Endothelial cell of umbilical vein (primary cell): ENCODE data around the gene HSPB8. TPM values are rescaled to one million over a fixed set of nuclear protein-coding genes. Genes with fewer than 3 reads are reported as not detected.

Experiments used
- BruUV-seq: library from RNA; stranded (reverse); fragments of 400-500 nt; replicated peaks from 2 replicates; lab custom pipeline; 2021; lab: Mats Ljungman, UMichigan
- CTCF ChIA-PET: fragments of 300-600, 350-600 bp; sonication (Branson Sonifier 250); formaldehyde crosslinking; loops from one replicate; lab custom pipeline; 2021; ENCODE audit warnings: antibody characterized with exemption, inconsistent platforms; lab: Charles Lee
- POLR2A ChIA-PET: fragments of 300-600, 350-600 bp; sonication (Branson Sonifier 250); formaldehyde crosslinking; loops from one replicate; lab custom pipeline; 2021; ENCODE audit warnings: antibody characterized with exemption, inconsistent platforms; lab: Charles Lee
- DNase-seq: peaks from one replicate; pipeline ENCODE4 v3.0.0-alpha.2; 2011; ENCODE audit warnings: low read depth, low spot score
- FAIRE-seq: peaks from 2 replicates; lab custom pipeline; 2011; peaks lifted over from hg19 to GRCh38; lab: Jason Lieb, UNC
- H2AFZ ChIP-seq: 2 replicates; pipeline ENCODE4 v1.6.0; 2012; ENCODE audit warnings: low read depth, low read length, control low read depth, inconsistent platforms
- H3K27ac ChIP-seq: 2 replicates; pipeline ENCODE4 v1.5.1; 2011; ENCODE audit warnings: low read depth, mild to moderate bottlenecking, control low read depth, low read length, moderate library complexity; ENCODE audit not compliant: insufficient read depth
- H3K27me3 ChIP-seq, 2 experiments: 2 replicates each; pipeline versions ENCODE4 v1.6.0 to v1.6.1; 2011; ENCODE audit warnings: low read length in 2 of 2, mixed read lengths in 1 of 2; ENCODE audit not compliant: control insufficient read depth in 2 of 2, insufficient read depth in 2 of 2
- H3K36me3 ChIP-seq, 2 experiments: 2 replicates in 1 of 2; 3 replicates in 1 of 2; pipeline ENCODE4 v1.5.1; 2011; ENCODE audit warnings: low read length in 2 of 2, mild to moderate bottlenecking in 1 of 2, moderate library complexity in 1 of 2; ENCODE audit not compliant: control insufficient read depth in 2 of 2, insufficient read depth in 2 of 2; ENCODE audit errors: extremely low read depth in 1 of 2
- H3K4me1 ChIP-seq: 3 replicates; pipeline ENCODE4 v1.5.1; 2011; ENCODE audit warnings: mild to moderate bottlenecking, low read length; ENCODE audit not compliant: control insufficient read depth, insufficient read depth; ENCODE audit errors: extremely low read depth
- H3K4me2 ChIP-seq: 2 replicates; pipeline ENCODE4 v1.6.1; 2011; ENCODE audit warnings: low read length, control low read depth, mixed read lengths; ENCODE audit not compliant: insufficient read depth
- H3K4me3 ChIP-seq, 3 experiments: fragments of 200-600 bp in 1 of 3; sonication (generic), shearing (Covaris generic) in 1 of 3; replicated peaks in 1 of 3; 2 replicates each; pipeline ENCODE4 v1.5.1; 2011 to 2016; ENCODE audit warnings: control low read depth in 3 of 3, low read length in 3 of 3, mild to moderate bottlenecking in 2 of 3, inconsistent platforms in 1 of 3, low read depth in 1 of 3, moderate library complexity in 1 of 3; ENCODE audit not compliant: insufficient read depth in 1 of 3
- H3K79me2 ChIP-seq: 2 replicates; pipeline ENCODE4 v1.6.0; 2012; ENCODE audit warnings: low read length, inconsistent platforms; ENCODE audit not compliant: control insufficient read depth, insufficient read depth
- H3K9ac ChIP-seq: replicated peaks from 2 replicates; pipeline ENCODE3; 2011; ENCODE audit warnings: low read length, control low read depth; ENCODE audit not compliant: insufficient read depth; ENCODE audit errors: extremely low read depth
- H3K9me1 ChIP-seq: replicated peaks from 3 replicates; pipeline ENCODE4 v1.6.0; 2011; ENCODE audit warnings: mild to moderate bottlenecking, low read length; ENCODE audit not compliant: control insufficient read depth, insufficient read depth; ENCODE audit errors: extremely low read depth
- H3K9me3 ChIP-seq: replicated peaks from 2 replicates; pipeline ENCODE4 v1.5.1; 2012; ENCODE audit warnings: low read length, inconsistent platforms; ENCODE audit not compliant: control insufficient read depth, insufficient read depth
- H4K20me1 ChIP-seq: replicated peaks from 2 replicates; pipeline ENCODE3; 2011; ENCODE audit warnings: mild to moderate bottlenecking, low read length; ENCODE audit not compliant: control insufficient read depth, insufficient read depth; ENCODE audit errors: extremely low read depth
- EZH2 ChIP-seq: IDR thresholded peaks from 2 replicates; pipeline ENCODE4 v1.6.1; 2012; ENCODE audit warnings: borderline replicate concordance, low read depth, mild to moderate bottlenecking, moderate library complexity, low read length, inconsistent platforms; ENCODE audit not compliant: severe bottlenecking
- FOS ChIP-seq: IDR thresholded peaks from 2 replicates; pipeline ENCODE4 v1.6.1; 2011; ENCODE audit warnings: mild to moderate bottlenecking, low read length, moderate library complexity, borderline replicate concordance; ENCODE audit not compliant: insufficient read depth
- GATA2 ChIP-seq: IDR thresholded peaks from 2 replicates; pipeline ENCODE4 v1.7.0; 2011; ENCODE audit warnings: low read depth, mild to moderate bottlenecking, moderate library complexity, mixed read lengths, low read length; ENCODE audit not compliant: insufficient read length, insufficient read depth
- JUN ChIP-seq: IDR thresholded peaks from 2 replicates; pipeline ENCODE4 v1.6.1; 2011; ENCODE audit warnings: borderline replicate concordance, low read depth; ENCODE audit not compliant: insufficient read length, insufficient read depth
- MYC ChIP-seq: IDR thresholded peaks from one replicate; pipeline ENCODE4 v1.6.1; 2011; ENCODE audit warnings: mild to moderate bottlenecking, low read depth, low read length
- POLR2A ChIP-seq: IDR thresholded peaks from 2 replicates; pipeline ENCODE4 v1.6.1; 2012; ENCODE audit warnings: low read depth, mild to moderate bottlenecking, control low read depth, low read length
- POLR2AphosphoS5 ChIP-seq: IDR thresholded peaks from 2 replicates; pipeline ENCODE4 v1.6.1; 2012; ENCODE audit warnings: low read depth, mild to moderate bottlenecking, control low read depth, low read length, moderate library complexity; ENCODE audit not compliant: insufficient read depth
- dilution Hi-C: fragments of 300-500 bp; cut with MboI; formaldehyde crosslinking; loops from one replicate; pipeline ENCODE4 v1.15.0; 2019; ENCODE audit warnings: low sequenced_read_pairs; ENCODE audit not compliant: extremely low pct_ligation_motif_present
- intact Hi-C: fragments of 100-400 bp; cut with micrococcal nuclease; formaldehyde crosslinking; loops from one replicate; pipeline ENCODE4 v1.10.0; 2022
- polyA plus RNA-seq, 4 experiments: library from polyadenylated mRNA; depleted of rRNA in 3 of 4; stranded (reverse) in 3 of 4; unstranded in 1 of 4; fragments of >200 nt; gene quantifications; 2 replicates each; pipeline versions ENCODE4 v1.2.1 to v1.2.3, GENCODE V29; 2011 to 2012; ENCODE audit warnings: missing spikeins in 1 of 4
- total RNA-seq: library from RNA; stranded (reverse); gene quantifications from 2 replicates; pipeline ENCODE4 v1.2.3, GENCODE V29; 2021
- TF ChIP-seq, protein P1 (sequence below), 2 donors: IDR thresholded peaks; 1 replicate in 1 of 2; 2 replicates in 1 of 2; pipeline ENCODE4 v1.5.1; 2011; ENCODE audit warnings: low read length in 2 of 2, mild to moderate bottlenecking in 2 of 2, moderate library complexity in 2 of 2, control low read depth in 1 of 2, inconsistent platforms in 1 of 2, low read depth in 1 of 2; ENCODE audit not compliant: insufficient read depth in 1 of 2; ENCODE audit errors: extremely low read depth in 1 of 2
- TF ChIP-seq, protein P2 (sequence below): IDR thresholded peaks from 2 replicates; pipeline ENCODE4 v1.6.1; 2011; ENCODE audit not compliant: insufficient read depth, insufficient read length

Gene HSPB8
- total and polyA plus RNA-seq, 2 donors (not counting 3 experiments of a cell fraction or from before 2014, with no cell fraction given) = 10.8 to 14.7 TPM

DNA sequence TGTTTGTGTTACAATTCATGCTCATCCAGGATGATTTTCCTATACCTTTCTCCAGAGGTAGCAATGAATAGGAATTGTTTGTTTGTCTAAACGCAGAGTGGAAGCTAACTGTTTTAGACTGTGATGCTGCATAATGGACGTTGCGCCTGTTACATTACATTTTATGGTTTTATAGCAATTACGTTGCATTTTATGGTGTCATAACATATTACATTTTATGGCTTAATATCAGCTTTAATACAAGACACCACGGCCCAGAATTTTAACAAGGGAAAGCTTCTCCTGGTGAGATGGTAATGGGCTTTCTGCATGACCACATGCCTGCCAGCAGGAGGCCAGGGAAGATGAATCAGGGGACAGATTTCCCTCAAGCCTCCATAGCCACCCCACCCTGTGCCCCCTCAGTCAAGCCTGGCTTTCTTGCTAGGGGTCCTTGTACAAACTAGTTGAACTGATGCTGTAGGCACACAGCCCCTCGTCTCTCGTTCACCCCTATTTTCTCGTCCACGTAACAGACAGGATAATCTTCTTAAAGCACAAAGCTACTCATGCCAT, 56.5 kb downstream of the HSPB8 start:
- TF ChIP-seq, protein P1, sequence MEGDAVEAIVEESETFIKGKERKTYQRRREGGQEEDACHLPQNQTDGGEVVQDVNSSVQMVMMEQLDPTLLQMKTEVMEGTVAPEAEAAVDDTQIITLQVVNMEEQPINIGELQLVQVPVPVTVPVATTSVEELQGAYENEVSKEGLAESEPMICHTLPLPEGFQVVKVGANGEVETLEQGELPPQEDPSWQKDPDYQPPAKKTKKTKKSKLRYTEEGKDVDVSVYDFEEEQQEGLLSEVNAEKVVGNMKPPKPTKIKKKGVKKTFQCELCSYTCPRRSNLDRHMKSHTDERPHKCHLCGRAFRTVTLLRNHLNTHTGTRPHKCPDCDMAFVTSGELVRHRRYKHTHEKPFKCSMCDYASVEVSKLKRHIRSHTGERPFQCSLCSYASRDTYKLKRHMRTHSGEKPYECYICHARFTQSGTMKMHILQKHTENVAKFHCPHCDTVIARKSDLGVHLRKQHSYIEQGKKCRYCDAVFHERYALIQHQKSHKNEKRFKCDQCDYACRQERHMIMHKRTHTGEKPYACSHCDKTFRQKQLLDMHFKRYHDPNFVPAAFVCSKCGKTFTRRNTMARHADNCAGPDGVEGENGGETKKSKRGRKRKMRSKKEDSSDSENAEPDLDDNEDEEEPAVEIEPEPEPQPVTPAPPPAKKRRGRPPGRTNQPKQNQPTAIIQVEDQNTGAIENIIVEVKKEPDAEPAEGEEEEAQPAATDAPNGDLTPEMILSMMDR (IDR thresholded peaks at IDR 0.05; ENCODE audit: extremely low read depth in 1 of 2, insufficient read depth in 1 of 2, low read depth in 1 of 2, low read length in 2 of 2) = peak in 1 of 2 donors; percentile 3
- no peak for TF ChIP-seq POLR2AphosphoS5
- Histone ChIP-seq H3K79me2 (no peaks in the 10 kb centered on the region), H3K27me3 (no peaks in the 10 kb centered on the region), H3K9ac (no peak overlapping the region), H3K4me3 (no peak overlapping the region), H3K36me3 (no peaks in the 10 kb centered on the region), H3K4me1 (no peaks in the 10 kb centered on the region), H3K27ac (no peak overlapping the region), H2AFZ (no peak overlapping the region), H3K4me2 (no peak overlapping the region), H4K20me1 (no peaks in the 10 kb centered on the region), H3K9me1 (no peaks in the 10 kb centered on the region), H3K9me3 (no peaks in the 10 kb centered on the region)
- POLR2A ChIA-PET = no interaction called here
- CTCF ChIA-PET = no interaction called here
- BruUV-seq = no TSS peak
- DNase-seq = no peak
- dilution Hi-C loops (no loop called here), intact Hi-C loops (no loop called here)
- no peak for FAIRE-seq

DNA sequence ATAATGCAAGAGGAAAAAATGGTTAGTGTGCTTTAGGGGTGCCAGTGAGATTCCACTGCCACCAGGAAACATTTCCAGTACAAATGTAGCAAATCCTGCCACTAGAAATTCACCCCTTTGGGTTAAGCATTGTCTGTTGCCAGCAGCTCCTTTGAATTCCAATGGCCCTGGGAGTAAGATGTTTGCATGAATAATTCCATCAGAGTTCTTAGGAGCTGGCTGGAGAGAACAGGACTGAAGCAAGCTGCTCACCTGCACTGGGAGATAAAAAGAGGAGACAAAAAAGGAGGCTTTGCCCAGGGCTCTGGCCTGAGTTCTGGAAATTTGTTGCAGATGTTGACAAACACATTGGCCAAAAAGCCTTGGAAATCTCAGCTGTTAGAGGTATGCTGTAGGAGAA, 57.6 kb downstream of the HSPB8 start:
- Histone ChIP-seq H3K27me3 (no peaks in the 10 kb centered on the region), H3K79me2 (no peaks in the 10 kb centered on the region), H4K20me1 (no peaks in the 10 kb centered on the region), H3K9ac (no peak overlapping the region), H3K9me1 (no peaks in the 10 kb centered on the region), H3K36me3 (no peaks in the 10 kb centered on the region), H3K4me2 (no peak overlapping the region), H2AFZ (no peak overlapping the region), H3K4me3 (no peak overlapping the region), H3K9me3 (no peaks in the 10 kb centered on the region), H3K27ac (no peak overlapping the region), H3K4me1 (no peaks in the 10 kb centered on the region)
- POLR2A ChIA-PET = no interaction called here
- no peak for DNase-seq
- no peak for FAIRE-seq
- intact Hi-C loops (no loop called here), dilution Hi-C loops (no loop called here)
- CTCF ChIA-PET = interaction anchor here (0.6 kb wide), 1 partner anchor 19 kb away, joined by 3 read pairs; no protein-coding TSS in a partner anchor
- BruUV-seq = no TSS peak
- TF ChIP-seq POLR2AphosphoS5 = no peak
- TF ChIP-seq, protein P1 (IDR thresholded peaks at IDR 0.05; ENCODE audit: extremely low read depth in 1 of 2, insufficient read depth in 1 of 2, low read depth in 1 of 2, low read length in 2 of 2) = no peak
- TF ChIP-seq JUN = no peak
- TF ChIP-seq GATA2 = no peak
- TF ChIP-seq POLR2A = no peak
- no peak for TF ChIP-seq FOS
- TF ChIP-seq EZH2 = no peak
- TF ChIP-seq MYC = no peak
- TF ChIP-seq, protein P2, sequence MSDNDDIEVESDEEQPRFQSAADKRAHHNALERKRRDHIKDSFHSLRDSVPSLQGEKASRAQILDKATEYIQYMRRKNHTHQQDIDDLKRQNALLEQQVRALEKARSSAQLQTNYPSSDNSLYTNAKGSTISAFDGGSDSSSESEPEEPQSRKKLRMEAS = no peak
